GM12892 (cell line): Measurements from ENCODE around the gene SPINK8.

Experiments
- DNase-seq: peaks from one replicate; pipeline ENCODE4 v3.0.0; 2011; ENCODE audit not compliant: insufficient read length
- FAIRE-seq: peaks from 2 replicates; lab custom pipeline; 2011; peaks lifted over from hg19 to GRCh38; lab: Jason Lieb, UNC
- POLR2A ChIP-seq: IDR thresholded peaks from 2 replicates; pipeline ENCODE4 v1.6.1; 2011; ENCODE audit warnings: low read depth, low read length, control low read depth
- POLR2AphosphoS5 ChIP-seq: IDR thresholded peaks from 2 replicates; pipeline ENCODE4 v1.6.1; 2011; ENCODE audit warnings: low read depth, low read length, control low read depth
- TAF1 ChIP-seq: IDR thresholded peaks from 2 replicates; pipeline ENCODE4 v1.6.1; 2011; ENCODE audit warnings: low read depth, mild to moderate bottlenecking, control low read depth, low read length, borderline replicate concordance

The SPINK8 gene

DNA sequence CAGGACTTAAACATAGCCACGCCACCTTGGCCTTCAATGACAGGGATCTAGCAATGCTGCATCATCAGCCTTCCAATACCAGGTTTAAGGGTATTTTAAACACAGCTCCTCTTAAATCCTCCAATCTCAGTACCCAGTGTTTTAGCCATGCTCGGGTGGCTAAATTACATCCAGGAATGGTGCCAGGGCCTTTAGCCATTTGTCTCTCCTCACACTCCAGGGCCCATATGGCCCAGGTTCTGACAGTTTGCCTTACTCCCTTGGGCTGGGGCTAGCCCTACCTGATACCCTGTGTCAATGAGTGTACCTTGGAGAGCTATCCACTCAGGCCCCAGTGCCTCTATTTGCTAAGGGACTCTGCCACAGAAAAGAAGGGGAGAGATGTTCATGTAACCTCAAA lies 63.2 kb downstream of the SPINK8 start:
- no peak for FAIRE-seq
- DNase-seq = no peak
- TF ChIP-seq TAF1 (no peak), POLR2A (no peak), POLR2AphosphoS5 (no peak)

DNA sequence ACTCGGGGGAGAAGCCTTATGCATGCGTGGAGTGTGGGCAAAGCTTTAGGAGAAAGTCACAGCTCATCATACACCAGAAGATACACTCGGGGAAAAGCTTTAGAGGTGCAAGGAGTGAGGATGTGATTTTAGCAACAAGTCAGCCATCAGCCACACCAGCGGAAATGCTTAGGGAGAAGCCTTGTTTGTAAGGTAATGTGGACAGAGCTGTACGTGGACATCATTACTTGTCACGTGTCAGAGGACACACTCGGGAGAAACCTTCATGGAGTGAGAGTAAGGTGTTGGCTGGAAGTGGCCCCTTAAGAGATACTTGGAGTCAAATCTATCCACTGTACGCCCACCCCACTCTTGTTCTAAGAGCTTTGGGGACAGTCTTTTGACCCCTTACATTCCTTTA lies 63.9 kb downstream of the SPINK8 start:
- FAIRE-seq (peak; percentile 50), DNase-seq (no peak)
- TF ChIP-seq POLR2AphosphoS5 (no peak), TAF1 (no peak), POLR2A (peak; percentile 28; the same call in 1 of the 2 replicates)

DNA sequence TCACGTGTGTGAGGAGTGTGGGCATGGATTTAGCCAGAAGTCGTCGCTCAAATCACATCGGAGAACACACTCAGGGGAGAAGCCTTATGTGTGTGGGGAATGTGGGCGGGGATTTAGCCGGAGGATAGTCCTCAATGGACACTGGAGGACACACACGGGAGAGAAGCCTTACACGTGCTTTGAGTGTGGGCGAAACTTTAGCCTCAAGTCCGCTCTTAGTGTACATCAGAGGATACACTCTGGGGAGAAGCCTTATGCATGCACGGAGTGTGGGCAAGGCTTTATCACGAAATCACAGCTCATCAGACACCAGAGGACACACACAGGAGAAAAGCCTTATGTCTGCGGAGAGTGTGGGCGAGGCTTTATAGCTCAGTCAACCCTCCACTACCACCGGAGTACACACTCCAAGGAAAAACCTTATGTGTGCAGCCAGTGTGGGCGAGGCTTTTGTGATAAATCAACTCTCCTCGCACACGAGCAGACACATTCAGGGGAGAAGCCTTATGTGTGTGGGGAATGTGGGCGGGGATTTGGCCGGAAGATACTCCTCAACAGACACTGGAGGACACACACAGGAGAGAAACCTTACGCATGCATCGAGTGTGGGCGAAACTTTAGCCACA lies 64.4 kb downstream of the SPINK8 start:
- DNase-seq = no peak
- FAIRE-seq = peak; percentile 40
- TF ChIP-seq TAF1 = no peak

DNA sequence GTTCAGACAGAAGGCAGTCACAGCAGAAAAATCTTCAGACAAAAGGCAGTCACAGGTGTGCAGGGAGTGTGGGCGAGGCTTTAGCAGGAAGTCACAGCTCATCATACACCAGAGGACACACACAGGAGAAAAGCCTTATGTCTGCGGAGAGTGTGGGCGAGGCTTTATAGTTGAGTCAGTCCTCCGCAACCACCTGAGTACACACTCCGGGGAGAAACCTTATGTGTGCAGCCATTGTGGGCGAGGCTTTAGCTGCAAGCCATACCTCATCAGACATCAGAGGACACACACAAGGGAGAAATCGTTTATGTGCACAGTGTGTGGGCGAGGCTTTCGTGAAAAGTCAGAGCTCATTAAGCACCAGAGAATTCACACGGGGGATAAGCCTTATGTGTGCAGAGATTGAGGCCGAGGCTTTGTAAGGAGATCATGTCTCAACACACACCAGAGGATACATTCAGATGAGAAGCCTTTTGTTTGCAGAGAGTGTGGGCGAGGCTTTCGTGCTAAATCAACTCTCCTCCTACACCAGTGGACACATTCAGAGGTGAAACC lies 65.0 kb downstream of the SPINK8 start:
- FAIRE-seq (peak; percentile 74), DNase-seq (peak; percentile 25)
- TF ChIP-seq POLR2A (no peak), TAF1 (no peak), POLR2AphosphoS5 (no peak)

DNA sequence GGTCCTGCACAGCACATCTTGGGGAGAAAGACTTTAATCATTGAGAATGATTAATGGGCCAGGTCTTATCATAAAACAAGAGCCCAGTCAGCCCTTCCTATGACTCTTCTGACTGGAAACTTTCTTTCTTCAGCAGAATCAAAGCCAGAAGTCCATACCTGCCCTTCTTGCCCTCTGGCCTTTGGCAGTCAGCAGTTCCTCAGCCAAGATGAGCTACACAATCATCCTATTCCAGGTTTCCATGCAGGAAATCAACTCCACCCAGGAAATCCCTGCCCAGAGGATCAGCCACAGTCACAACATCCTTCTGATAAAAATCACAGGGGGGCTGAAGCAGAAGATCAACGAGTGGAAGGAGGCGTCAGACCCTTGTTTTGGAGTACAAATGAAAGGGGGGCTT lies 65.7 kb downstream of the SPINK8 start:
- no peak for FAIRE-seq
- no peak for DNase-seq
- TF ChIP-seq TAF1 (no peak), POLR2AphosphoS5 (no peak), POLR2A (no peak)

DNA sequence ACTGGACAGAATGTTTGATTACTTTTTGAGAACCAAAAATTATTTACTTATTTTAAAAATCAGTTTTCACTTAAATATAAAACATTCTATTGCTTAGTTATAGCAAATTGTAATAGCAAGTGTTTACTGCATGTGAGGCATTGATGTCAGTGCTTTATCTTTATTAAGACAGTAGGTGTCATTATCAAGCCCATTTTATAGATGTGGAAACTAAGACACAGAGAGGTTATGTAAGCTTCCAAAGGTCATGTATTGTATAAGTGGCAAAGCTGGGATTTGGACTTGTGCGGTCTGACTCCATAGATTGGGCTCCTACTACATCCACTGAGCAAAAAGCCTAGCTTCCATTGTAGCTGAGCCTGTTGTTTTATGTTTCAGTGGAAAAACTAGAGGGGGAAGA lies 74.9 kb downstream of the SPINK8 start:
- FAIRE-seq (no peak), DNase-seq (no peak)
- no peak for TF ChIP-seq POLR2AphosphoS5
- TF ChIP-seq POLR2A = no peak
- TF ChIP-seq TAF1 = no peak
